Measurements from ENCODE around the gene SPINK9.
"Not testable (repeated sequence)": the region's sequence is repeated elsewhere in the genome, so short reads cannot be mapped to it uniquely, and the experiment has no call there.

Gene SPINK9

DNA sequence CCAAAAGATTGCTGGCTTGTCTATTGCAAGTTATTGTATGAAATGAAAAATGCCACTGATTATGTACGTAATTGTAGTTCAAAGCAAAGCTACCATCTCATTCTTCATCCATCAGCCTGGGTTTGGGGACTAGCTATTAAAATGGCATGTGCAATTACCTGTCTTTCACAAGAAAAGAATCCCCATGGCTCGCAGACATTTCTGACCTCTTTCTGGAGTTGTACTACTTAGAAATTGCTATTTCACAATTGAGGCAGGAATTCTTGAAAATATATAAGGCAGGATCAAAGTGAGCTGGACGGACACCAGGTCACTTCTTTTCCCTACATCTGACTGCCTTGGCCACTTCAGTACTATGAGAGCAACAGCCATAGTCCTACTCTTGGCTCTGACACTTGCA lies at the start of gene SPINK9:
Gene SPINK9, plus strand, starts transcription at position 301 of the 400 bp plus-strand sequence. Its CDS starts 55 bp downstream, at position 356.
- Histone ChIP-seq H2AFZ (ENCODE audit: low read depth, low read length) (no peak within 1 kb of the TSS), H3K27me3 (ENCODE audit: insufficient read depth, low read length) (no peaks in the 10 kb centered on the region), H3K9me3 (ENCODE audit: low read length) (no peaks in the 10 kb centered on the region), H3K4me3 (ENCODE audit: low read length) (no peak within 1 kb of the TSS), H3K36me3 (ENCODE audit: insufficient read depth, low read length) (no peaks in the 10 kb centered on the region), H3K4me1 (ENCODE audit: insufficient read depth, low read length) (peaks cover 17% of the 10 kb centered on the region)

DNA sequence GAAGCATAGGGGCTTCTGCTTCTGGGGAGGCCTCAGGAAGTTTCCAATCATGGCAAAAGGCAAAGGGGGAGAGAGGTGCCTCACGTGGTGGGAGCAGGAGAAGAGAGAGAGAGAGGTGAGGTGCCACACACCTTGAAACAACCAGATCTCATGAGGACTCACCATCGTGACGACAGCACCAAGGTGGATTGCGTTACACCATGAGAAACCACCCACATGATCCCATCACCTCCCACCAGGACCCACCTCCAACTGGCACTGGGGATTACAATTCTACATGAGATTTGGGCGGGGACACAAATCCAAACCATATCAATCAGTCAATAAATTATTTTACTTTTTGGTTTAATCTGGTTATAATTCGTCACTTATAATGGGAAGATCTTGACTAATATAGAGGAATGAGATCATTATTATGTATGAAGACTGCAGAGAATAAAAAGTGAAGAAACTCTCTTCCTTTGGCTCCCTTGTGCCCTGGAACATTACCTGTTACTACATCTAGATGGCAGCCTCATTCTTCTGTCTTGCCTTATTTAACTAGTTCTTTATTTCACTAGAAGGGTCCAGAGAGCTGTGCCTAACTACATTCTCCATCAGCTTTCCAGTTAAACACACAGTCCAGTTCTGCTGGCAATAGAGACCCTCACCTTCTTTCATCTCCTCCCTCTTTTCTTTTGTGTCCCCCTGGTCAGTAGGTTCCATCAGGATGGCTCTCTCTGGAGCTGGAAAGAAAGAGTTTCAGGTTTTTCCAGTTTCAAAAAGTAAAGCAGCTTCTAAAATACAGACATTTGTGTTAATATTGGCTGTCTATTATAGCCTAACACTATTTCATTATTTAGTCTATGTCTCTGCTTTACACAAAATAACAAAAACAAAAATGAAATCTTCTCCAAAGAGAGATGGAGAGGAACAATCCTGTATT lies 44.8 kb upstream of the SPINK9 start:
- H3K27me3 ChIP-seq (ENCODE audit: insufficient read depth, low read length): no peaks in the 10 kb centered on the region
- no peak overlapping the region for H3K4me3 ChIP-seq (ENCODE audit: low read length)
- H2AFZ ChIP-seq (ENCODE audit: low read depth, low read length): no peak overlapping the region

DNA sequence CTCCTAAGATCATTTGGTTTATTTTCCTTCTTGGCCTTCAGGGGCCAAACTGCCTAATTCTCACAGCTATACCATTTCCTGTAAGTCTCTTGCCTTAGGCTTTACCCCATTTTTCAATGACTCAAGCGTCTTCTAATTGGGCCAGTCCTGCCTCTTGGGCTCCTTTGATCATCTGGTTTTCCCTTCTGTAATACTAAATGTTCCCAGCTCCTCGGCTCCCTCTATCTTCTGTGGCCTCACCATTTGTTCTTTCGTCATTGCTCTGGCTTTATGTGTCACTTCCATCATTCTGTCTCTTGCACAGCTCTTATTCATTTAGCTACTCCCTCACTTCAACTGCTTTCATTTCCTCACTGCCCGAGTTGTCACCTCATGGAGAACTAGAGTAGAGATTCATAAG lies 37.6 kb upstream of the SPINK9 start:
- no peak overlapping the region for H3K4me3 ChIP-seq (ENCODE audit: low read length)
- no peaks in the 10 kb centered on the region for H3K9me3 ChIP-seq (ENCODE audit: low read length)
- no peaks in the 10 kb centered on the region for H3K36me3 ChIP-seq (ENCODE audit: insufficient read depth, low read length)
- H3K27me3 ChIP-seq (ENCODE audit: insufficient read depth, low read length): no peaks in the 10 kb centered on the region
- H2AFZ ChIP-seq (ENCODE audit: low read depth, low read length): no peak overlapping the region
- no peaks in the 10 kb centered on the region for H3K4me1 ChIP-seq (ENCODE audit: insufficient read depth, low read length)

More for the DNA sequence above, 44.8 kb upstream of the SPINK9 start:
- Histone ChIP-seq H3K9me3 (ENCODE audit: low read length) (no peaks in the 10 kb centered on the region), H3K36me3 (ENCODE audit: insufficient read depth, low read length) (no peaks in the 10 kb centered on the region), H3K4me1 (ENCODE audit: insufficient read depth, low read length) (no peaks in the 10 kb centered on the region)

GRCh38 chr5:148306446-148306845 lies 28.9 kb upstream of the SPINK9 start:
- Histone ChIP-seq H3K36me3 (ENCODE audit: insufficient read depth, low read length) (no peaks in the 10 kb centered on the region), H3K27me3 (ENCODE audit: insufficient read depth, low read length) (no peaks in the 10 kb centered on the region), H2AFZ (ENCODE audit: low read depth, low read length) (no peak overlapping the region), H3K9me3 (ENCODE audit: low read length) (no peaks in the 10 kb centered on the region), H3K4me3 (ENCODE audit: low read length) (no peak overlapping the region), H3K4me1 (ENCODE audit: insufficient read depth, low read length) (peaks cover 3% of the 10 kb centered on the region)

- H3K27me3 ChIP-seq (ENCODE audit: insufficient read depth, low read length): no peaks in the 10 kb centered on the region
- H3K4me1 ChIP-seq (ENCODE audit: insufficient read depth, low read length): peaks cover 3% of the 10 kb centered on the region
- H3K4me3 ChIP-seq (ENCODE audit: low read length): no peak overlapping the region
- H3K36me3 ChIP-seq (ENCODE audit: insufficient read depth, low read length): no peaks in the 10 kb centered on the region
- no peaks in the 10 kb centered on the region for H3K9me3 ChIP-seq (ENCODE audit: low read length)
- H2AFZ ChIP-seq (ENCODE audit: low read depth, low read length): no peak overlapping the region
Observed at GRCh38 chr5:148309019-148309418, 26.3 kb upstream of the SPINK9 start.

GRCh38 chr5:148309746-148310145 lies 25.6 kb upstream of the SPINK9 start:
- Histone ChIP-seq H3K4me3 (ENCODE audit: low read length) (no peak overlapping the region), H3K27me3 (ENCODE audit: insufficient read depth, low read length) (no peaks in the 10 kb centered on the region), H3K36me3 (ENCODE audit: insufficient read depth, low read length) (no peaks in the 10 kb centered on the region), H3K4me1 (ENCODE audit: insufficient read depth, low read length) (peaks cover 3% of the 10 kb centered on the region), H2AFZ (ENCODE audit: low read depth, low read length) (no peak overlapping the region), H3K9me3 (ENCODE audit: low read length) (no peaks in the 10 kb centered on the region)

GRCh38 chr5:148311484-148311883 lies 23.9 kb upstream of the SPINK9 start:
- Histone ChIP-seq H3K36me3 (ENCODE audit: insufficient read depth, low read length) (no peaks in the 10 kb centered on the region), H3K9me3 (ENCODE audit: low read length) (no peaks in the 10 kb centered on the region), H3K4me3 (ENCODE audit: low read length) (no peak overlapping the region), H3K4me1 (ENCODE audit: insufficient read depth, low read length) (no peaks in the 10 kb centered on the region), H3K27me3 (ENCODE audit: insufficient read depth, low read length) (no peaks in the 10 kb centered on the region), H2AFZ (ENCODE audit: low read depth, low read length) (no peak overlapping the region)

GRCh38 chr5:148312153-148312552 lies 23.2 kb upstream of the SPINK9 start, which contains the start of gene SPINK7:
TSS of gene SPINK7 (plus strand) at chr5:148312423. CDS start at chr5:148312484, 61 bp downstream.
- H3K4me1 ChIP-seq (ENCODE audit: insufficient read depth, low read length): no peaks in the 10 kb centered on the region
- no peak within 1 kb of the TSS for H2AFZ ChIP-seq (ENCODE audit: low read depth, low read length)
- no peaks in the 10 kb centered on the region for H3K27me3 ChIP-seq (ENCODE audit: insufficient read depth, low read length)
- no peaks in the 10 kb centered on the region for H3K36me3 ChIP-seq (ENCODE audit: insufficient read depth, low read length)
- H3K9me3 ChIP-seq (ENCODE audit: low read length): no peaks in the 10 kb centered on the region
- no peak within 1 kb of the TSS for H3K4me3 ChIP-seq (ENCODE audit: low read length)

DNA sequence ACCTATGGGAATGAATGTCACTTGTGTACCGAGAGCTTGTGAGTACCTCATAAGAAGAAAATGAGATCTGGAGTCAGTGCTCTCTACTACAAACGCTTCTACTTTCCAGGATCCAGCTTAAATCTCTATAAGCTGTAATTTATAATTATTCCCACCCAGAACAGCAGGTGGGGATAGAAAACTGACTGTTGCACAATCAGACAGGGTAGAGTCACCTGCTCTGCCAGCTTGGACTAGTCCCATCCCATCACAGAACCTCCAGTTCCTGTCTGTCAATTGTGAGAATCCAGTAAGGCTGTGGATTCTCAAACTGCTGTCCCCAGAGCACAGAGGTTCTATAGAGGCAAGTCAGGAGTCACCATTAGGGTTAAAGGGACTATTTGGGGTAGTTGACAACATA lies 21.2 kb upstream of the SPINK9 start:
- H3K36me3 ChIP-seq (ENCODE audit: insufficient read depth, low read length): no peaks in the 10 kb centered on the region
- no peaks in the 10 kb centered on the region for H3K4me1 ChIP-seq (ENCODE audit: insufficient read depth, low read length)
- H3K9me3 ChIP-seq (ENCODE audit: low read length): no peaks in the 10 kb centered on the region
- H2AFZ ChIP-seq (ENCODE audit: low read depth, low read length): no peak overlapping the region
- H3K4me3 ChIP-seq (ENCODE audit: low read length): no peak overlapping the region
- H3K27me3 ChIP-seq (ENCODE audit: insufficient read depth, low read length): no peaks in the 10 kb centered on the region

DNA sequence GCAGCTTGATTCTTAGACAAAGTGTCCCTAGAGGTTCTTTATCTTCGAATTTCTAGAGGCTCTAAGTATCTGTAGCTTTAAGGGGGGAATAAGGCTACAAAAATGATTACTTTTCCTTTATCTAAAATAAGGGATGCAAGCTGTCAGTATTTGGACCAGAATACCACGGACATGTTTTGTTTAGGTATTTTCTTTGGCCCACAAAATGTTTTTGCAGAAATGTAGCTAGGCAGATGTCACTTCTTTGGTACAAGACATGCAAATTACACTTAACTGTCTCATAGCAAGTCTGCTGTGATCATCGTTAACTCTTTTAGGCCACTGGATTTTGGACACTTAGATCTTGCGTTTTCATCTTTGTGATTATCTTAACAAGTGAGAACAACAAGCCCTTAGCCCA lies 20.6 kb upstream of the SPINK9 start:
- H2AFZ ChIP-seq (ENCODE audit: low read depth, low read length): no peak overlapping the region
- H3K9me3 ChIP-seq (ENCODE audit: low read length): no peaks in the 10 kb centered on the region
- no peaks in the 10 kb centered on the region for H3K36me3 ChIP-seq (ENCODE audit: insufficient read depth, low read length)
- no peak overlapping the region for H3K4me3 ChIP-seq (ENCODE audit: low read length)
- H3K4me1 ChIP-seq (ENCODE audit: insufficient read depth, low read length): no peaks in the 10 kb centered on the region
- H3K27me3 ChIP-seq (ENCODE audit: insufficient read depth, low read length): no peaks in the 10 kb centered on the region

DNA sequence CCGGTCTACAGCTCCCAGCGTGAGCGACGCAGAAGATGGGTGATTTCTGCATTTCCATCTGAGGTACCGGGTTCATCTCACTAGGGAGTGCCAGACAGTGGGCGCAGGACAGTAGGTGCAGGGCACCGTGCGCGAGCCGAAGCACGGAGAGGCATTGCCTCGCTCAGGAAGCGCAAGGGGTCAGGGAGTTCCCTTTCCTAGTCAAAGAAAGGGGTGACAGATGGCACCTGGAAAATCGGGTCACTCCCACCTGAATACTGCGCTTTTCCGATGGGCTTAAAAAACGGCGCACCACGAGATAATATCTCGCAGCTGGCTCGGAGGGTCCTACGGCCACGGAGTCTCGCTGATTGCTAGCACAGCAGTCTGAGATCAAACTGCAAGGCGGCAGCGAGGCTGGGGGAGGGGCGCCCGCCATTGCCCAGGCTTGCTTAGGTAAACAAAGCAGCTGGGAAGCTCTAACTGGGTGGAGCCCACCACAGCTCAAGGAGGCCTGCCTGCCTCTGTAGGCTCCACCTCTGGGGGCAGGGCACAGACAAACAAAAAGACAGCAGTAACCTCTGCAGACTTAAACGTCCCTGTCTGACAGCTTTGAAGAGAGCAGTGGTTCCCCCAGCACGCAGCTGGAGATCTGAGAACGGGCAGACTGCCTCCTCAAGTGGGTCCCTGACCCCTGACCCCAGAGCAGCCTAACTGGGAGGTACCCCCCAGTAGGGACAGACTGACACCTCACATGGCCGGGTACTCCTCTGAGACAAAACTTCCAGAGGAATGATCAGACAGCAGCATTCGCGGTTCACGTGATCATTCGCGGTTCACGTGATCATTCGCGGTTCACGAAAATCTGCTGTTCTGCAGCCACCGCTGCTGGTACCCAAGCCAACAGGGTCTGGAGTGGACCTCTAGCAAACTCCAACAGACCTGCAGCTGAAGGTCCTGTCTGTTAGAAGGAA lies 15.1 kb upstream of the SPINK9 start:
- not testable (repeated sequence) for H3K4me3 ChIP-seq (ENCODE audit: low read length); H2AFZ ChIP-seq (ENCODE audit: low read depth, low read length); H3K9me3 ChIP-seq (ENCODE audit: low read length); H3K4me1 ChIP-seq (ENCODE audit: insufficient read depth, low read length); H3K36me3 ChIP-seq (ENCODE audit: insufficient read depth, low read length); H3K27me3 ChIP-seq (ENCODE audit: insufficient read depth, low read length)

DNA sequence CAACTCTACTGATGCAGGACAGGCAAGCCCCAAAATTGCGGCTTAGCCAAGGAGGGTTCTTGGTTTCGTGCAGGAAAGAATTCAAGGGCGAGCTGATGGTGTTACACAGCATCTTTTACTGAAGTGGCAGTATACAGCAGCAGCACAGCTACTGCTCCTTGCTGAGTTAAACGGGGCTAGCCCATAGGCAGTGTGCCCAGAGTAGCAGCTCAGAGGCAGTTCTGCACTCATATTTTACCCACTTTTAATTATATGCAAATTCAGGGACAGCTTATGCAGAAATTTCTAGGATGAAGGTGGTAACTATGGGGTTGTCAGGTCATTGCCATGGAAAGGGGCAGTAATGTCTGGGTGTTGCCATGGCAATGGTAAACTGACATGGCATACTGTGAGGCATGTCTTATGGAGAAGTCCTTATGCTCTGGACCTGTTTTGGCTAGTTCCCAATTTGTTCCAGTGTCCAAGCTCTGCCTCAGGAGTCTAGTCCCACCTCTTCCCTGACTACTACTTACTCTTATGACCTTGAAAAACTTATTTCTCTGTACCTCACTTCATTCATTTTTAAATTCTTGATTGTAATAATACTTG lies 2.0 kb upstream of the SPINK9 start:
- Histone ChIP-seq H3K4me3 (ENCODE audit: low read length) (no peak overlapping the region), H3K4me1 (ENCODE audit: insufficient read depth, low read length) (peaks cover 17% of the 10 kb centered on the region), H3K36me3 (ENCODE audit: insufficient read depth, low read length) (no peaks in the 10 kb centered on the region), H2AFZ (ENCODE audit: low read depth, low read length) (no peak overlapping the region), H3K27me3 (ENCODE audit: insufficient read depth, low read length) (no peaks in the 10 kb centered on the region), H3K9me3 (ENCODE audit: low read length) (no peaks in the 10 kb centered on the region)

Measured in neuron (in vitro differentiated cells).